Measurements from ENCODE around the gene PSMG2. TPM values are rescaled to one million over a fixed set of nuclear protein-coding genes. Genes with fewer than 3 reads are reported as not detected.

Gene PSMG2
- polyA plus RNA-seq, 1 donor from 2014 or later, result 87.2 TPM

GRCh38 chr18:12766986-12767433 lies 64.2 kb downstream of the PSMG2 start:
- H3K9me2 ChIP-seq (ENCODE audit: insufficient read depth, low read length), result no peaks in the 10 kb centered on the region
- TF ChIP-seq RAD21 (conservative IDR thresholded peaks at IDR 0.05) (no peak), REST (IDR thresholded peaks at IDR 0.05; ENCODE audit: borderline replicate concordance) (no peak), MXI1 (conservative IDR thresholded peaks at IDR 0.05; ENCODE audit: poor library complexity, severe bottlenecking) (no peak), SMC3 (conservative IDR thresholded peaks at IDR 0.05; ENCODE audit: poor library complexity) (no peak), EP300 (conservative IDR thresholded peaks at IDR 0.05; ENCODE audit: poor library complexity, severe bottlenecking) (no peak), POLR2AphosphoS5 (IDR thresholded peaks at IDR 0.05) (no peak), TAF1 (IDR thresholded peaks at IDR 0.05; ENCODE audit: low read depth) (no peak), CTCF (IDR thresholded peaks at IDR 0.05; ENCODE audit: poor library complexity, severe bottlenecking) (no peak), EZH2 (IDR thresholded peaks at IDR 0.05; ENCODE audit: borderline replicate concordance, insufficient read depth, low read length, poor library complexity, severe bottlenecking) (no peak)
- no peaks in the 10 kb centered on the region for H3K79me2 ChIP-seq (replicated peaks; ENCODE audit: insufficient read depth, low read length)
- H3K27me3 ChIP-seq (ENCODE audit: insufficient read depth, low read depth, low read length), result no peaks in the 10 kb centered on the region
- H3K9ac ChIP-seq (ENCODE audit: low read length), result no peak overlapping the region
- no peaks in the 10 kb centered on the region for H4K20me1 ChIP-seq (ENCODE audit: insufficient read depth)
- H3K4me2 ChIP-seq (ENCODE audit: low read length), result no peak overlapping the region
- H2AFZ ChIP-seq (ENCODE audit: low read depth, low read length), result no peak overlapping the region
- H3K9me3 ChIP-seq (ENCODE audit: low read length), result no peaks in the 10 kb centered on the region
- H3K4me3 ChIP-seq (ENCODE audit: low read length), result no peak overlapping the region
- H3K36me3 ChIP-seq (ENCODE audit: insufficient read depth, low read length), result no peaks in the 10 kb centered on the region
- no peaks in the 10 kb centered on the region for H3F3A ChIP-seq (ENCODE audit: insufficient read depth, low read length, poor library complexity, severe bottlenecking)
- H3K27ac ChIP-seq (ENCODE audit: low read length), result no peak overlapping the region

DNA sequence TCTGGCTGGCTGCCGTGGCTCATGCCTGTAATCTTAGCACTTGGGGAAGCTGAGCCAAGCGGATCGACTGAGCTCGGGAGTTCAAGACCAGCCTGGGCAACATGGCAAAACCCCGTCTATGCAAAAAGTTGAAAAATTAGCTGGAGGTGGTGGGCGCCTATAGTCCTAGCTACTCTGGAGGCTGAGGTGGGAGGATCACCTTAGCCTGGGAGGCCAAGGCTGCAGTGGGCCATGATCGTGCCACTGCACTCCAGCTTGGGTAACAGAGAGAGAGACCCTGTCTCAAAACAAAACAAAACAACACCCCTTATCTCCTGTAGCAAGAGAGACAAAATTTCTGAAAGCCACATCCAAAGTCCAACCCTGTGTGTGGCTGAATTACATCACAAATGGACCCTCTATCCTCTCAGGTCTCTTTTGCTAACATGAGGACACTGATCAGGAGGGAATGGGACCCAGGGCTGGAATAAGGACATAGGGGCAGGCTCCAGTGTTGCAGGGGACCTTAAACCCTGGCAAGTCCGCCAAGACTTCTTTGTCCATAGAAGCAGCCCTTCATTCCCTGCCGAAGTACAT lies 64.8 kb downstream of the PSMG2 start:
- Histone ChIP-seq H3K9ac (ENCODE audit: low read length) (no peak overlapping the region), H3K36me3 (ENCODE audit: insufficient read depth, low read length) (no peaks in the 10 kb centered on the region), H3K27me3 (ENCODE audit: insufficient read depth, low read depth, low read length) (no peaks in the 10 kb centered on the region), H4K20me1 (ENCODE audit: insufficient read depth) (no peaks in the 10 kb centered on the region), H3K79me2 (replicated peaks; ENCODE audit: insufficient read depth, low read length) (no peaks in the 10 kb centered on the region), H3K4me3 (ENCODE audit: low read length) (no peak overlapping the region), H3F3A (ENCODE audit: insufficient read depth, low read length, poor library complexity, severe bottlenecking) (no peaks in the 10 kb centered on the region), H2AFZ (ENCODE audit: low read depth, low read length) (no peak overlapping the region), H3K27ac (ENCODE audit: low read length) (no peak overlapping the region), H3K4me2 (ENCODE audit: low read length) (no peak overlapping the region), H3K9me2 (ENCODE audit: insufficient read depth, low read length) (no peaks in the 10 kb centered on the region), H3K9me3 (ENCODE audit: low read length) (no peaks in the 10 kb centered on the region)
- TF ChIP-seq RAD21 (conservative IDR thresholded peaks at IDR 0.05), result no peak
- TF ChIP-seq MXI1 (conservative IDR thresholded peaks at IDR 0.05; ENCODE audit: poor library complexity, severe bottlenecking), result no peak
- no peak for TF ChIP-seq EZH2 (IDR thresholded peaks at IDR 0.05; ENCODE audit: borderline replicate concordance, insufficient read depth, low read length, poor library complexity, severe bottlenecking)
- TF ChIP-seq CTCF (IDR thresholded peaks at IDR 0.05; ENCODE audit: poor library complexity, severe bottlenecking), result no peak
- no peak for TF ChIP-seq TAF1 (IDR thresholded peaks at IDR 0.05; ENCODE audit: low read depth)
- no peak for TF ChIP-seq EP300 (conservative IDR thresholded peaks at IDR 0.05; ENCODE audit: poor library complexity, severe bottlenecking)

Data from neural cell (in vitro differentiated cells).